SK-N-SH treated with all-trans-retinoic acid at 6 μM for 48 hours (cell line): ENCODE measurements around the gene AKNA.

Experiments
- ATAC-seq: fragments of 200-7000 bp; cut with Tn5 transposase; 3 replicates; pipeline ENCODE4 v1.9.1; 2020; ENCODE audit warnings: mild to moderate bottlenecking, moderate library complexity
- ARNTL ChIP-seq: fragments of 450-650 bp; formaldehyde crosslinking; IDR thresholded peaks from 2 replicates; pipeline ENCODE4 v1.5.0; 2020; ENCODE audit warnings: low read depth, mild to moderate bottlenecking, moderate library complexity, borderline replicate concordance
- CREB5 ChIP-seq: fragments of 250-450 bp; sonication (Bioruptor Pico); IDR thresholded peaks from 2 replicates; pipeline ENCODE4 v1.5.1; 2020; ENCODE audit warnings: low read depth, mild to moderate bottlenecking, moderate library complexity
- CSDC2 ChIP-seq: fragments of 250-450 bp; sonication (Bioruptor Pico); IDR thresholded peaks from 2 replicates; pipeline ENCODE4 v1.5.0; 2020; ENCODE audit warnings: mild to moderate bottlenecking, moderate library complexity
- ESRRG ChIP-seq: fragments of 250-450 bp; sonication (Bioruptor Pico); IDR thresholded peaks from 2 replicates; pipeline ENCODE4 v1.6.1; 2021; ENCODE audit warnings: mild to moderate bottlenecking
- GLIS3 ChIP-seq: fragments of 250-450 bp; sonication (Bioruptor Pico); IDR thresholded peaks from 2 replicates; pipeline ENCODE4 v1.5.0; 2020; ENCODE audit warnings: mild to moderate bottlenecking, moderate library complexity
- ISL1 ChIP-seq: fragments of 250-450 bp; sonication (Bioruptor Pico); IDR thresholded peaks from 2 replicates; pipeline ENCODE4 v2.1.2; 2022; ENCODE audit warnings: mild to moderate bottlenecking, moderate library complexity
- OSR1 ChIP-seq: fragments of 250-450 bp; sonication (Bioruptor Pico); IDR thresholded peaks from 2 replicates; pipeline ENCODE4 v1.8.0; 2022; ENCODE audit warnings: moderate library complexity, mild to moderate bottlenecking, inconsistent platforms
- PATZ1 ChIP-seq: fragments of 250-450 bp; sonication (Bioruptor Pico); IDR thresholded peaks from 2 replicates; pipeline ENCODE4 v1.8.0; 2020; ENCODE audit warnings: mild to moderate bottlenecking, moderate library complexity, borderline replicate concordance
- PPARA ChIP-seq: fragments of 250-450 bp; sonication (Bioruptor Pico); IDR thresholded peaks from 2 replicates; pipeline ENCODE4 v1.5.0; 2020; ENCODE audit warnings: mild to moderate bottlenecking, borderline replicate concordance
- RARB ChIP-seq: fragments of 250-450 bp; sonication (Bioruptor Pico); IDR thresholded peaks from 2 replicates; pipeline ENCODE4 v1.8.0; 2021; ENCODE audit warnings: mild to moderate bottlenecking, moderate library complexity
- SNAI2 ChIP-seq: fragments of 250-450 bp; sonication (Bioruptor Pico); IDR thresholded peaks from 2 replicates; pipeline ENCODE4 v1.5.0; 2020; ENCODE audit warnings: mild to moderate bottlenecking, moderate library complexity
- TCF4 ChIP-seq: fragments of 250-450 bp; sonication (Bioruptor Pico); IDR thresholded peaks from 2 replicates; pipeline ENCODE4 v1.8.0; 2021; ENCODE audit warnings: mild to moderate bottlenecking, moderate library complexity, borderline replicate concordance
- TOX ChIP-seq: fragments of 250-450 bp; sonication (Bioruptor Pico); IDR thresholded peaks from 2 replicates; pipeline ENCODE4 v1.8.0; 2021; ENCODE audit warnings: mild to moderate bottlenecking, moderate library complexity, borderline replicate concordance
- ZC3H10 ChIP-seq: fragments of 250-450 bp; sonication (Bioruptor Pico); IDR thresholded peaks from 2 replicates; pipeline ENCODE4 v1.5.1; 2021; ENCODE audit warnings: mild to moderate bottlenecking, moderate library complexity
- ZFP3 ChIP-seq: fragments of 250-450 bp; sonication (Bioruptor Pico); IDR thresholded peaks from 2 replicates; pipeline ENCODE4 v1.5.0; 2020; ENCODE audit warnings: mild to moderate bottlenecking, moderate library complexity
- ZFP30 ChIP-seq: fragments of 450-650 bp; formaldehyde crosslinking; IDR thresholded peaks from 2 replicates; pipeline ENCODE4 v1.5.0; 2022; ENCODE audit warnings: mild to moderate bottlenecking, moderate library complexity
- ZNF565 ChIP-seq: fragments of 450-650 bp; formaldehyde crosslinking; conservative IDR thresholded peaks from 2 replicates; pipeline ENCODE4 v1.5.0; 2020; ENCODE audit warnings: low read depth, mild to moderate bottlenecking, moderate library complexity
- ZNF70 ChIP-seq: fragments of 450-650 bp; formaldehyde crosslinking; IDR thresholded peaks from 2 replicates; pipeline ENCODE4 v1.5.0; 2020; ENCODE audit warnings: mild to moderate bottlenecking, moderate library complexity
- ZNF8 ChIP-seq: fragments of 450-650 bp; formaldehyde crosslinking; IDR thresholded peaks from 2 replicates; pipeline ENCODE4 v1.5.0; 2020; ENCODE audit warnings: mild to moderate bottlenecking, moderate library complexity
- TF ChIP-seq, protein P1 (sequence below): fragments of 250-450 bp; sonication (Bioruptor Pico); IDR thresholded peaks from 2 replicates; pipeline ENCODE4 v1.5.1; 2021; ENCODE audit warnings: mild to moderate bottlenecking, moderate library complexity

Gene AKNA

DNA sequence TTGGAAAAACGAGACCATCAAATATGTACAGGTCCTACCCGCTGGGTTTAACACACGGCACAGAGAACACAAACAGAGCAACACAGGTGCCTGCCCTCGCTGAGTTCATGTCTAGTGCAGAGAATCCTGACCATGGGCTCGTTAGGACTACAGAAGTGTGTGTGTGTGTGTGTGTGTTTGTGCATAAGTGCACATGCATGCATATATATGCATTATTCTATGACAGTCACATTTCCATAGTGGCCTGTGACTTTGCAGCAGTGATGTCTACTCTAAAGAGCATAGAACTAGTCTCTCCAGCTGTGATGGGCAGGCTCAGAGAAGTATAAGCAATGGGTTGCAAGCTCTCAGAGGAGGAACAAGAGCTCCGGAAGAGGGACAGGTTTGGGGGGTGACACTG, 30.4 kb downstream of the AKNA start:
- no peak for TF ChIP-seq ZNF8 (CRISPR knock-in tag)
- TF ChIP-seq TCF4 = no peak
- TF ChIP-seq CREB5 (CRISPR knock-in tag) = no peak
- no peak for TF ChIP-seq SNAI2 (CRISPR knock-in tag)
- TF ChIP-seq ZFP3 (CRISPR knock-in tag) = no peak
- no peak for TF ChIP-seq ESRRG
- TF ChIP-seq ZNF70 (CRISPR knock-in tag) = no peak
- TF ChIP-seq OSR1 (CRISPR knock-in tag) = no peak
- TF ChIP-seq PPARA = no peak
- TF ChIP-seq GLIS3 (CRISPR knock-in tag) = no peak
- TF ChIP-seq ZC3H10 (CRISPR knock-in tag) = no peak
- TF ChIP-seq RARB (CRISPR knock-in tag) = no peak
- no peak for TF ChIP-seq ARNTL
- TF ChIP-seq, protein P1, sequence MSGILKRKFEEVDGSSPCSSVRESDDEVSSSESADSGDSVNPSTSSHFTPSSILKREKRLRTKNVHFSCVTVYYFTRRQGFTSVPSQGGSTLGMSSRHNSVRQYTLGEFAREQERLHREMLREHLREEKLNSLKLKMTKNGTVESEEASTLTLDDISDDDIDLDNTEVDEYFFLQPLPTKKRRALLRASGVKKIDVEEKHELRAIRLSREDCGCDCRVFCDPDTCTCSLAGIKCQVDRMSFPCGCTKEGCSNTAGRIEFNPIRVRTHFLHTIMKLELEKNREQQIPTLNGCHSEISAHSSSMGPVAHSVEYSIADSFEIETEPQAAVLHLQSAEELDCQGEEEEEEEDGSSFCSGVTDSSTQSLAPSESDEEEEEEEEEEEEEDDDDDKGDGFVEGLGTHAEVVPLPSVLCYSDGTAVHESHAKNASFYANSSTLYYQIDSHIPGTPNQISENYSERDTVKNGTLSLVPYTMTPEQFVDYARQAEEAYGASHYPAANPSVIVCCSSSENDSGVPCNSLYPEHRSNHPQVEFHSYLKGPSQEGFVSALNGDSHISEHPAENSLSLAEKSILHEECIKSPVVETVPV (CRISPR knock-in tag) = no peak
- TF ChIP-seq PATZ1 = no peak
- no peak for TF ChIP-seq ISL1 (CRISPR knock-in tag)
- no peak for TF ChIP-seq CSDC2
- ATAC-seq = no peak

DNA sequence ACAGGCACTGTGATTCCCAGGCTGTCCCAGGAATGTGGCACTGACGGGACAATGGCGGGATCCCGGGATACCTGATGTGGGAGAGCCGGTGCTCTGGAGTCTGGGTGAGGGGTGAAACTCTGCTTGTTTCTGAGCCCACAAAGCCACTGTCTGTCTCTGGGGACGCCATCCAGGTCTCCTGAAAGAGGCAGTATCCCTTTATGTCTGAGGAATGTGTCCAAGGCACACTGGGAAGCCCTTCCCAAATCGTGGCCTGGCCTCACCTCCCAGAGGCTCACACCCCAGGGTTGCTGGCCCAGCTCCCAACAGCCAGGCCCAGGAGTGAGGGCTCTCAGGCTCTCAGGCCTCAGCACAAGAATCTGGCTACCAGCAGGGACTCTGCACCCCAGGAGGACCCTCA, 31.0 kb downstream of the AKNA start:
- ATAC-seq = no peak
- no peak for TF ChIP-seq ISL1 (CRISPR knock-in tag)
- TF ChIP-seq ZNF565 (CRISPR knock-in tag) = no peak
- TF ChIP-seq ZNF70 (CRISPR knock-in tag) = no peak
- TF ChIP-seq ARNTL = no peak
- TF ChIP-seq ZFP3 (CRISPR knock-in tag) = no peak
- TF ChIP-seq PPARA = no peak

- no peak for ATAC-seq
- TF ChIP-seq, protein P1 (CRISPR knock-in tag) = no peak
- TF ChIP-seq ISL1 (CRISPR knock-in tag) = no peak
- no peak for TF ChIP-seq ZC3H10 (CRISPR knock-in tag)
- no peak for TF ChIP-seq RARB (CRISPR knock-in tag)
- no peak for TF ChIP-seq CSDC2
- TF ChIP-seq ZNF70 (CRISPR knock-in tag) = no peak
- no peak for TF ChIP-seq TOX (CRISPR knock-in tag)
- TF ChIP-seq CREB5 (CRISPR knock-in tag) = no peak
- no peak for TF ChIP-seq ZFP3 (CRISPR knock-in tag)
Measured at GRCh38 chr9:114355821-114356220, 32.0 kb downstream of the AKNA start.

GRCh38 chr9:114351932-114352331, 35.9 kb downstream of the AKNA start:
- no peak for TF ChIP-seq ZFP3 (CRISPR knock-in tag)
- no peak for TF ChIP-seq TOX (CRISPR knock-in tag)
- TF ChIP-seq ZFP30 (CRISPR knock-in tag) = no peak
- TF ChIP-seq TCF4 = no peak
- ATAC-seq = no peak
